Prostate gland (tissue), 2 donors: ENCODE results near the gene IBA57.

Experiments used
- POLR2A ChIP-seq: fragments of 450-650 bp; IDR thresholded peaks from one replicate; pipeline ENCODE4 v1.6.1; 2016; ENCODE audit warnings: antibody characterized with exemption, mild to moderate bottlenecking
- POLR2AphosphoS5 ChIP-seq: sonication (generic); formaldehyde crosslinking; IDR thresholded peaks from one replicate; pipeline ENCODE4 v1.6.1; 2017; ENCODE audit warnings: antibody characterized with exemption
- TF ChIP-seq, protein P1 (sequence below), 4 experiments: fragments of 200-600 bp in 2 of 4; fragments of 450-650 bp in 2 of 4; sonication (generic) in 2 of 4; IDR thresholded peaks; 1 replicate in 3 of 4; 2 replicates in 1 of 4; pipeline ENCODE4 v1.5.1; 2016 to 2019; ENCODE audit warnings: antibody characterized with exemption in 4 of 4, mild to moderate bottlenecking in 2 of 4, moderate library complexity in 2 of 4

DNA sequence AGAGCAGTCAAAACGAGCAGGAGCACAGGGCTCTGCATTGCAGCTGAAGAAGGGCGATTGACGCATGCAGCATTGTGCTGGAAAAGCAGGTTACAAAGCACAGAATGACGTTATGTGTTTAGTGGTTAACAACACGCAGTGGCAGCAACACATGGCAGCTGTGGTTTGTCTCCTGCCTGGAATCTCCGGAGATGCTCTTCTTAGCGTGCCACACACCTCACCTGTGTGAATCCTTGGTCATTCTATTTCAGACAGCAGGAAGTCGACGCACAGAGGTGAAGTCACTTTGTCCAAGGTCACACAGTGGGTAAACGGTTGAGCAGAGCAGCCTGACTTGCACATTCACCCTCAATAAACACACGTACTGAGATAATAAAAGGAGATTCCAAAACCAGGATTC is 56.9 kb downstream of the IBA57 start:
- TF ChIP-seq POLR2A (no peak), POLR2AphosphoS5 (no peak)
- TF ChIP-seq, protein P1, sequence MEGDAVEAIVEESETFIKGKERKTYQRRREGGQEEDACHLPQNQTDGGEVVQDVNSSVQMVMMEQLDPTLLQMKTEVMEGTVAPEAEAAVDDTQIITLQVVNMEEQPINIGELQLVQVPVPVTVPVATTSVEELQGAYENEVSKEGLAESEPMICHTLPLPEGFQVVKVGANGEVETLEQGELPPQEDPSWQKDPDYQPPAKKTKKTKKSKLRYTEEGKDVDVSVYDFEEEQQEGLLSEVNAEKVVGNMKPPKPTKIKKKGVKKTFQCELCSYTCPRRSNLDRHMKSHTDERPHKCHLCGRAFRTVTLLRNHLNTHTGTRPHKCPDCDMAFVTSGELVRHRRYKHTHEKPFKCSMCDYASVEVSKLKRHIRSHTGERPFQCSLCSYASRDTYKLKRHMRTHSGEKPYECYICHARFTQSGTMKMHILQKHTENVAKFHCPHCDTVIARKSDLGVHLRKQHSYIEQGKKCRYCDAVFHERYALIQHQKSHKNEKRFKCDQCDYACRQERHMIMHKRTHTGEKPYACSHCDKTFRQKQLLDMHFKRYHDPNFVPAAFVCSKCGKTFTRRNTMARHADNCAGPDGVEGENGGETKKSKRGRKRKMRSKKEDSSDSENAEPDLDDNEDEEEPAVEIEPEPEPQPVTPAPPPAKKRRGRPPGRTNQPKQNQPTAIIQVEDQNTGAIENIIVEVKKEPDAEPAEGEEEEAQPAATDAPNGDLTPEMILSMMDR (IDR thresholded peaks at IDR 0.05): no peak
